Heart right ventricle (tissue), 16 donors: ENCODE data around the gene INPP4B. TPM values are rescaled to one million over a fixed set of nuclear protein-coding genes. Genes with fewer than 3 reads are reported as not detected.

Source experiments
- ATAC-seq, 8 donors: fragments of 200-7000 bp; cut with Tn5 transposase; one replicate each; pipeline ENCODE4 v1.9.1; 2020; ENCODE audit warnings: mild to moderate bottlenecking in 8 of 8, moderate library complexity in 8 of 8, moderate number of reproducible peaks in 1 of 8
- DNase-seq, 2 donors: peaks; one replicate each; pipeline ENCODE4 v3.0.0-alpha.2; 2020
- H3K27ac ChIP-seq, 10 donors: fragments of 200-600 bp; sonication (generic) in 2 of 10; one replicate each; pipeline versions ENCODE4 v1.5.0 to v1.8.0; 2020 to 2022; ENCODE audit warnings: mild to moderate bottlenecking in 3 of 10
- H3K27me3 ChIP-seq, 7 donors: fragments of 200-600 bp; one replicate each; pipeline ENCODE4 v1.8.0; 2021 to 2022; ENCODE audit warnings: mild to moderate bottlenecking in 2 of 7
- H3K36me3 ChIP-seq, 9 donors: fragments of 200-600 bp; sonication (generic) in 1 of 9; one replicate each; pipeline versions ENCODE4 v1.5.0 to v1.8.0; 2020 to 2022; ENCODE audit warnings: mild to moderate bottlenecking in 2 of 9
- H3K4me1 ChIP-seq, 9 donors: fragments of 200-600 bp; sonication (generic) in 1 of 9; one replicate each; pipeline versions ENCODE4 v1.5.0 to v1.8.0; 2020 to 2022; ENCODE audit warnings: mild to moderate bottlenecking in 4 of 9
- H3K4me3 ChIP-seq, 10 donors: fragments of 200-600 bp; sonication (generic) in 2 of 10; one replicate each; pipeline versions ENCODE4 v1.5.0 to v1.8.0; 2020 to 2022; ENCODE audit warnings: mild to moderate bottlenecking in 7 of 10, moderate library complexity in 2 of 10
- H3K9me3 ChIP-seq, 11 donors: fragments of 200-600 bp in 10 of 11; sonication (generic) in 2 of 11; one replicate each; pipeline versions ENCODE4 v1.5.0 to v1.8.0; 2013 to 2022; ENCODE audit warnings: mild to moderate bottlenecking in 2 of 11, control low read depth in 1 of 11, moderate library complexity in 1 of 11
- CTCF ChIP-seq, 9 donors: fragments of 200-600 bp; sonication (generic) in 2 of 9; IDR thresholded peaks; one replicate each; pipeline versions ENCODE4 v1.5.0 to v1.8.0; 2021 to 2022; ENCODE audit warnings: antibody characterized with exemption in 9 of 9, mild to moderate bottlenecking in 5 of 9, moderate library complexity in 1 of 9
- WGBS, 2 donors: extraction: QIAGEN DNeasy Blood & Tissue Kit; methylation state at CpG; one replicate each; pipeline ENCODE4 v1.1.7; 2013; ENCODE audit warnings: inconsistent platforms in 1 of 2; 5-methylcytosine and 5-hydroxymethylcytosine counted together
- intact Hi-C, 10 donors: fragments of 100-400 bp; cut with DNase I; formaldehyde crosslinking; loops; one replicate each; pipeline versions ENCODE4 v1.11.1 to v1.14.2; 2022
- polyA plus RNA-seq, 2 donors: library from polyadenylated mRNA; stranded (reverse); fragments of 200-250 nt; gene quantifications; one replicate each; pipeline ENCODE4 v1.2.3, GENCODE V29; 2013
- total RNA-seq, 10 donors: library from RNA; stranded (reverse); fragmentation: NEBNext Ultra II Directional in 3 of 10; extraction: Animal tissue kit (Norgen Biotek cat#: 25700) in 3 of 10; gene quantifications; one replicate each; pipeline versions ENCODE4 v1.2.1 to v1.2.4, GENCODE V29; 2021 to 2023
- donor health status: Arrhythmogenic right ventricular cardiomyopathy.
- donor health status: ischemic (EF 13 %, LVEDD 7.1; RV severe dilation, severe dysfunction).
- donor health status: healthy with polysubstance abuse.
- donor health status: DM: no; HTN: yes; CAD: no.
- donor health status: DM: no; HTN: no; CAD: no.
- donor health status: ischemic (EF 25% LVEDD 6.9; RV normal size, moderate dysfunction).
- donor health status: ischemic (EF 25% LVEDD 5.7; RV mildly dilated, moderate dysfunction).
- donor health status: healthy.
- donor health status: DM: yes; HTN: yes; CAD: no.
- donor health status: Ischemic cardiomyopathy.
- donor health status: ischemic (EF 35%, LVEDD 5.7; RV mildly dilated, moderate dysfunction).
- donor health status: nonischemic (EF 11% LVEDD 7.7; RV severe dilation, severe dysfunction).
- donor health status: DM: yes; HTN: yes; CAD: no.
- donor health status: PGD.
- donor health status: ischemic (EF 29% LVEDD 5.4; RV normal size, mild dysfunction).
- donor health status: nonischemic (EF 23%, LVEDD 6.1; RV moderate dilation, normal function).

The INPP4B gene
- total and polyA plus RNA-seq, 12 donors: 3.7 to 100.0 (median 39.1) TPM

GRCh38 chr4:142725886-142726285, 120.2 kb downstream of the INPP4B start:
- H3K36me3 ChIP-seq: no peaks in the 10 kb centered on the region
- intact Hi-C loops: loop anchor here in 5 of 10 donors (5.0 to 10.0 kb wide), 4 partner anchors 441 to 604 kb away; no protein-coding TSS in a partner anchor
- no peaks in the 10 kb centered on the region for H3K9me3 ChIP-seq
- DNase-seq (no peak), ATAC-seq (no peak)
- WGBS, 2 donors: 71 to 75% methylated on average over 2 of the region's 2 CpGs
- no peaks in the 10 kb centered on the region for H3K27me3 ChIP-seq
- TF ChIP-seq CTCF (IDR thresholded peaks at IDR 0.05): no peak
- H3K4me3 ChIP-seq: no peak overlapping the region
- H3K4me1 ChIP-seq: peaks cover 0 to 4% (median 0%) of the 10 kb centered on the region in 9 donors
- H3K27ac ChIP-seq: no peak overlapping the region

GRCh38 chr4:142721187-142721586, 124.9 kb downstream of the INPP4B start:
- no peaks in the 10 kb centered on the region for H3K36me3 ChIP-seq
- no peak overlapping the region for H3K27ac ChIP-seq
- no peaks in the 10 kb centered on the region for H3K27me3 ChIP-seq
- ATAC-seq: no peak
- no peaks in the 10 kb centered on the region for H3K9me3 ChIP-seq
- intact Hi-C loops: loop anchor here in 5 of 10 donors (2.0 to 10.0 kb wide), 4 partner anchors 369 to 596 kb away; no protein-coding TSS in a partner anchor
- TF ChIP-seq CTCF (IDR thresholded peaks at IDR 0.05): no peak
- H3K4me1 ChIP-seq: peaks cover 0 to 4% (median 0%) of the 10 kb centered on the region in 9 donors
- no peak for DNase-seq
- 81 to 85% methylated on average over 4 of the region's 4 CpGs for WGBS, 2 donors
- H3K4me3 ChIP-seq: no peak overlapping the region

GRCh38 chr4:142719854-142720541, 126.1 kb downstream of the INPP4B start:
- ATAC-seq: no peak
- 60 to 69% methylated on average over 5 of the region's 5 CpGs for WGBS, 2 donors
- Histone ChIP-seq H3K4me1 (peaks cover 0 to 8% (median 0%) of the 10 kb centered on the region in 9 donors), H3K4me3 (no peak overlapping the region), H3K9me3 (no peaks in the 10 kb centered on the region), H3K27me3 (no peaks in the 10 kb centered on the region), H3K27ac (no peak overlapping the region), H3K36me3 (no peaks in the 10 kb centered on the region)
- DNase-seq: no peak
- peak; percentile 25 to 66 (median 55) for TF ChIP-seq CTCF (IDR thresholded peaks at IDR 0.05)
- intact Hi-C loops: loop anchor here in 8 of 10 donors (2.0 to 10.0 kb wide), 7 partner anchors 363 to 595 kb away; no protein-coding TSS in a partner anchor

- ATAC-seq (no peak), DNase-seq (no peak)
- no peak overlapping the region for H3K27ac ChIP-seq
- TF ChIP-seq CTCF (IDR thresholded peaks at IDR 0.05): no peak
- H3K9me3 ChIP-seq: no peaks in the 10 kb centered on the region
- peaks cover 0 to 8% (median 0%) of the 10 kb centered on the region in 9 donors for H3K4me1 ChIP-seq
- intact Hi-C loops: loop anchor here in 5 of 10 donors (5.0 to 10.0 kb wide), 4 partner anchors 362 to 592 kb away; no protein-coding TSS in a partner anchor
- H3K27me3 ChIP-seq: no peaks in the 10 kb centered on the region
- H3K36me3 ChIP-seq: no peaks in the 10 kb centered on the region
- no peak overlapping the region for H3K4me3 ChIP-seq
Observed at GRCh38 chr4:142718981-142719380, 127.1 kb downstream of the INPP4B start.
